C4-2B (cell line): Measurements from ENCODE around the gene GSDMA.

Experiments
- ZFX ChIP-seq: fragments of 450-650 bp; IDR thresholded peaks from 2 replicates; pipeline ENCODE4 v1.6.1; 2017
- TF ChIP-seq, protein P1 (sequence below): fragments of 450-650 bp; conservative IDR thresholded peaks from 2 replicates; pipeline ENCODE4 v1.5.1; 2017; ENCODE audit warnings: mild to moderate bottlenecking

DNA sequence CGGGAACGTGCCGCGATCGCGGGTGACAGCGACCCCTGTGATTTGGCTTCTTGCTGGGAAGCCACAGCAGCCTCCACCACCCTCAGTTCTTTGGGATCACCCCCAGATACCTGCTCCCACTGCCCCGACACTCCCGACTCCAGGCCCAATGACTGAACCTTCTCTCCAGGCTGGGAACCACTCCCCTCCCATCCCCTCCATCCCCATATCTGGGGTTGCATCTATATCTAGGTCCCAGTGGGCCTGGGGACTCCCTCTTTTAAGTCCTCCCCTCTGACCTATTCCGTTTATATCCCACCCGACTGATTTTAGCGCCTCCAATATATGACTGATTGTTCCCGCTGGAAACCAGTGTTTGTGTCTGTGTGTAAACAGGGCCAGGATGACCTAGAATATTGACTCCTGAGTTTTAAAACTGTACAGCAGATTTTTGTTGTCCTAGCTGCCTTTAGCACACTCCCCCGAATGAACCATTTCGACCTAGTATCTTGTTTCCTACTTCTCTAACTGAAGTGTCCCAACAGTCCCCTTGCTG is 18.5 kb downstream of the GSDMA start:
- TF ChIP-seq, protein P1, sequence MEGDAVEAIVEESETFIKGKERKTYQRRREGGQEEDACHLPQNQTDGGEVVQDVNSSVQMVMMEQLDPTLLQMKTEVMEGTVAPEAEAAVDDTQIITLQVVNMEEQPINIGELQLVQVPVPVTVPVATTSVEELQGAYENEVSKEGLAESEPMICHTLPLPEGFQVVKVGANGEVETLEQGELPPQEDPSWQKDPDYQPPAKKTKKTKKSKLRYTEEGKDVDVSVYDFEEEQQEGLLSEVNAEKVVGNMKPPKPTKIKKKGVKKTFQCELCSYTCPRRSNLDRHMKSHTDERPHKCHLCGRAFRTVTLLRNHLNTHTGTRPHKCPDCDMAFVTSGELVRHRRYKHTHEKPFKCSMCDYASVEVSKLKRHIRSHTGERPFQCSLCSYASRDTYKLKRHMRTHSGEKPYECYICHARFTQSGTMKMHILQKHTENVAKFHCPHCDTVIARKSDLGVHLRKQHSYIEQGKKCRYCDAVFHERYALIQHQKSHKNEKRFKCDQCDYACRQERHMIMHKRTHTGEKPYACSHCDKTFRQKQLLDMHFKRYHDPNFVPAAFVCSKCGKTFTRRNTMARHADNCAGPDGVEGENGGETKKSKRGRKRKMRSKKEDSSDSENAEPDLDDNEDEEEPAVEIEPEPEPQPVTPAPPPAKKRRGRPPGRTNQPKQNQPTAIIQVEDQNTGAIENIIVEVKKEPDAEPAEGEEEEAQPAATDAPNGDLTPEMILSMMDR: no peak
- no peak for TF ChIP-seq ZFX
